Activated CD8-positive, alpha-beta memory T cell treated with anti-CD3 and anti-CD28 coated beads, Interleukin-2, amount 10 ng/mL, durations not matched to agents 7 days and 5 days (primary cell): ENCODE measurements around the gene ARHGAP10. TPM values are rescaled to one million over a fixed set of nuclear protein-coding genes. Genes with fewer than 3 reads are reported as not detected.

Source experiments
- ATAC-seq: fragments of 150-1000 bp; cut with Tn5 transposase; one replicate; pipeline ENCODE4 v1.10.0; 2021; ENCODE audit warnings: moderate library complexity
- CTCF ChIA-PET: fragments of 350-600 bp; sonication (Branson Sonifier 250); formaldehyde crosslinking; loops from one replicate; lab custom pipeline; 2021; ENCODE audit warnings: antibody characterized with exemption; lab: Charles Lee
- DNase-seq: peaks from one replicate; pipeline ENCODE4 v3.0.0-alpha.2; 2020
- H3K27ac Mint-ChIP-seq: one replicate; pipeline ENCODE4 v1.8.0; 2021; ENCODE audit warnings: mild to moderate bottlenecking, mixed read lengths
- H3K27me3 Mint-ChIP-seq: one replicate; pipeline ENCODE4 v1.8.0; 2021; ENCODE audit warnings: mixed read lengths
- H3K36me3 Mint-ChIP-seq: one replicate; pipeline ENCODE4 v1.8.0; 2021; ENCODE audit warnings: mild to moderate bottlenecking, mixed read lengths
- H3K4me1 Mint-ChIP-seq: one replicate; pipeline ENCODE4 v1.8.0; 2021; ENCODE audit warnings: mixed read lengths
- H3K4me3 Mint-ChIP-seq: one replicate; pipeline ENCODE4 v1.8.0; 2021; ENCODE audit warnings: mild to moderate bottlenecking, moderate library complexity, mixed read lengths
- H3K9me3 Mint-ChIP-seq: one replicate; pipeline ENCODE4 v1.8.0; 2022; ENCODE audit warnings: low read depth, mixed read lengths
- total RNA-seq, 2 experiments: library from RNA; stranded (reverse); gene quantifications; one replicate each; pipeline ENCODE4 v1.2.3, GENCODE V29; 2021

The ARHGAP10 gene
- total RNA-seq, 2 experiments from 2014 or later = 12.1 to 18.8 TPM

DNA sequence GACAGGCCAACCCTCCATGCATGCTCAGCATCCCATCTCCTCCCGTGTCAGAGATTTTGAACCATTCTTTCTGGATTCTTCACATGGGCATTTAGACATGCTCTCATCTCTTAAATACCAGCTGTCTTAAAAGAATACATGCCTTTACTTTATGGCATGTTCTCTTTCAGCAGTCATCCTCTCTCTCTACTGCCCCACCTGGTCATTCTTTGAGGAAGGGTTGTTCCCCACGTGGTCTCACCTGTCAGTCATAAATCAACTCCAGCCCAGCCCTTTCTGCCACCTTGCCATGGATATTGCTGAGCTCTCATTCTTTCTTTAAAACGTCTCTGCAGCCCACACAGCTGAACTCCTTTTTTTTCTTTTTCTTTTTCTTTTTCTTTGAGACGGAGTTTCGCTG lies 111.3 kb downstream of the ARHGAP10 start:
- H3K9me3 Mint-ChIP-seq = no peaks in the 10 kb centered on the region
- ATAC-seq (no peak), DNase-seq (no peak)
- H3K27me3 Mint-ChIP-seq = peaks cover 6% of the 10 kb centered on the region
- H3K27ac Mint-ChIP-seq = no peak overlapping the region
- no peaks in the 10 kb centered on the region for H3K4me1 Mint-ChIP-seq
- no peak overlapping the region for H3K4me3 Mint-ChIP-seq
- H3K36me3 Mint-ChIP-seq = peaks cover 6% of the 10 kb centered on the region
- CTCF ChIA-PET = interaction anchor here (0.8 to 1.7 kb wide), 2 partner anchors 20 to 21 kb away, joined by 3 to 5 read pairs; no protein-coding TSS in a partner anchor

DNA sequence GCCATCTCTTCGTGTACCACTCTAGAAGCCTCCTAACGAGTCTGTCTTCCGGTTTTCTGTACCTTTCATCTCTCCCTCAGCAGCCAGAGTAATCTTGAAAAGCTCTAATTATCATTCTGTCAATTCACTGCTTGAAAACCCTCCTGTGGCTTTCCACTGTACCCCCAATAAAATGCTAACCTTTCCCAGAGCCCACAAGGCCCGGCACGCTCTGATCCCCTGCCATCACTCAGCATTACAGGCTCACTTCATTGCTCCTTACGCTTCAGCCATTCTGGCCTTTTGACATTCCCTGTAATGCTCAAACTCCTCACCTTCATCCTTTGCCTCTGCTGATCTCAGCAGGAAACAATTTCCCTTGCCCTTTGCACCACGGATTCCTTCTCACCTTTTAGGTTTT lies 112.9 kb downstream of the ARHGAP10 start:
- Mint-ChIP-seq H3K9me3 (no peaks in the 10 kb centered on the region), H3K4me1 (no peaks in the 10 kb centered on the region), H3K36me3 (peaks cover 10% of the 10 kb centered on the region), H3K27ac (no peak overlapping the region), H3K27me3 (peaks cover 5% of the 10 kb centered on the region), H3K4me3 (no peak overlapping the region)
- CTCF ChIA-PET = interaction anchor here (1.8 to 2.0 kb wide), 2 partner anchors 21 to 136 kb away, joined by 6 to 19 read pairs; no protein-coding TSS in a partner anchor
- no peak for ATAC-seq
- DNase-seq = no peak

- DNase-seq (peak; percentile 49), ATAC-seq (peak; percentile 51)
- CTCF ChIA-PET = interaction anchor here (0.9 to 4.9 kb wide), 9 partner anchors 14 to 250 kb away, joined by 3 to 30 read pairs (median 4); partner anchors contain the start of gene ARHGAP10
- Mint-ChIP-seq H3K4me3 (no peak overlapping the region), H3K36me3 (peaks cover 21% of the 10 kb centered on the region), H3K4me1 (no peaks in the 10 kb centered on the region), H3K9me3 (no peaks in the 10 kb centered on the region), H3K27me3 (no peaks in the 10 kb centered on the region), H3K27ac (no peak overlapping the region)
Observed at GRCh38 chr4:147846318-147847155, 114.6 kb downstream of the ARHGAP10 start.

GRCh38 chr4:147847751-147848590 lies 116.1 kb downstream of the ARHGAP10 start:
- ATAC-seq = no peak
- peaks cover 20% of the 10 kb centered on the region for H3K36me3 Mint-ChIP-seq
- no peaks in the 10 kb centered on the region for H3K4me1 Mint-ChIP-seq

DNA sequence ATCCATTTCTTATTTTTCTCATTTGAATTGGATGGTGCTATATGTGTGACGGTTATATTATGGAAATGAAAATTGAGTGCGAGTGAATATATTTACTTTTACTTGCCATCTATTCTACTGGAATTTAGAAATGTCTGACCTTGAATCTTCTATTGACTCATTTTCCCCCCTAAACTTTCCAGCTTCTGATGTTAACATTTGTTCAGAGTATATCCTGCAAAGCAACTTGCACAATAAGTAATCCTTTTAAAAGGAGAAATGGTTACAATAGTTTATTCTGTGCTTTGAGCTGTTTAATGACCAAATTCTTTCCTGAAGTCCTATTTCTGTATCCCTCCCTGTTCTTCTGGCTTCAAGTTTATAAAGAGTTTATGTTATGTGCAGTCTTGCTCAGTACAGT lies 116.7 kb downstream of the ARHGAP10 start:
- H3K27ac Mint-ChIP-seq = no peak overlapping the region
- no peaks in the 10 kb centered on the region for H3K9me3 Mint-ChIP-seq
- no peak overlapping the region for H3K4me3 Mint-ChIP-seq
- no peaks in the 10 kb centered on the region for H3K27me3 Mint-ChIP-seq
- DNase-seq = no peak
- CTCF ChIA-PET = interaction anchor here (1.3 to 4.9 kb wide), 2 partner anchors 18 to 170 kb away, joined by 4 to 30 read pairs; no protein-coding TSS in a partner anchor
- H3K36me3 Mint-ChIP-seq = peaks cover 18% of the 10 kb centered on the region
- ATAC-seq = no peak
- H3K4me1 Mint-ChIP-seq = no peaks in the 10 kb centered on the region

More at GRCh38 chr4:147847751-147848590, 116.1 kb downstream of the ARHGAP10 start:
- no peak for DNase-seq
- no peak overlapping the region for H3K27ac Mint-ChIP-seq
- no peaks in the 10 kb centered on the region for H3K9me3 Mint-ChIP-seq
- H3K4me3 Mint-ChIP-seq = no peak overlapping the region
- CTCF ChIA-PET = interaction anchor here (0.9 to 4.9 kb wide), 4 partner anchors 17 to 169 kb away, joined by 3 to 30 read pairs (median 4); partner anchors contain the start of gene ARHGAP10
- no peaks in the 10 kb centered on the region for H3K27me3 Mint-ChIP-seq

DNA sequence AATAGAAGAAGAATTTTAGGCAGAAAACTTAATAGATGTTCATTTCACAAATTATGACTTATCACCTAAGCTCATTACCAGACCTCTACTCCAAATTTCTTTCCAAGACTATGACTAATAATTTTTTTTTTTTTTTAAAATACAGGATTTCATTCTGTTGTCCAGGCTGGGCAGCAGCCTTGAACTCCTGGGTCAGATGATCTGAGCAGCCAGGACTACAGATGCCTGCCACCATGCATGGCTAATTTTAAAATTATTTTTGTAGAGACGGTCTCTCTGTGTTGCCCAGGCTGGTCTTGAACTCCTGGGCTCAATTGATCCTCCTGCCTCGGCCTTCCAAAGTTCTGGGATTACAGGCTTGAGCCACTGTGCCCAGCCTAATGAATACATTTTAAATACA lies 119.2 kb downstream of the ARHGAP10 start:
- Mint-ChIP-seq H3K4me1 (no peaks in the 10 kb centered on the region), H3K27me3 (no peaks in the 10 kb centered on the region), H3K27ac (no peak overlapping the region), H3K36me3 (peaks cover 18% of the 10 kb centered on the region), H3K9me3 (no peaks in the 10 kb centered on the region), H3K4me3 (no peak overlapping the region)
- ATAC-seq (no peak), DNase-seq (no peak)
- CTCF ChIA-PET = interaction anchor here (4.9 kb wide), 1 partner anchor 16 kb away, joined by 30 read pairs; no protein-coding TSS in a partner anchor

DNA sequence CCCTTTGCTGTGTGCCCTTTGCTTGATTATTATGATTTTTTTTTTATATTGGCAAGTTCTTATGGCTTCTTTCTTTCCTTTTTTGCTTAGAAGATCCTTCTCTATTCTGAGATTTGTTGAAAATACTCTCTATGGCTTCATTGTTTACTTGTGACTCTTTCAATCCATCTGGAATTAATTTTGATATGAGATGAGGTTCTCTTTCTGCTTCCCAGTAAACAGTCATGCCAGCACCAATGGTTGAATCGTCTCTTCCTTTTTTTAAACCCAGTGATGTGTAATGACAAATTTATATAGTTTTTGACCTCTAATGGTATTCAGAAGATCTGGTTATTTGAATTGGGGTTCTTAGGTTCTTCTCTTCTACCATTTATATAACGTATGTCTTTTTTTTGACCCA lies 121.8 kb downstream of the ARHGAP10 start:
- H3K4me1 Mint-ChIP-seq = no peaks in the 10 kb centered on the region
- no peak for ATAC-seq
- DNase-seq = no peak
- H3K27me3 Mint-ChIP-seq = no peaks in the 10 kb centered on the region
- H3K9me3 Mint-ChIP-seq = no peaks in the 10 kb centered on the region
- no peak overlapping the region for H3K4me3 Mint-ChIP-seq
- CTCF ChIA-PET = no interaction called here
- no peak overlapping the region for H3K27ac Mint-ChIP-seq
- H3K36me3 Mint-ChIP-seq = peaks cover 16% of the 10 kb centered on the region

GRCh38 chr4:147854154-147854553 lies 122.3 kb downstream of the ARHGAP10 start:
- Mint-ChIP-seq H3K27ac (no peak overlapping the region), H3K9me3 (no peaks in the 10 kb centered on the region), H3K4me3 (no peak overlapping the region), H3K4me1 (no peaks in the 10 kb centered on the region), H3K36me3 (peaks cover 17% of the 10 kb centered on the region), H3K27me3 (no peaks in the 10 kb centered on the region)
- DNase-seq (no peak), ATAC-seq (no peak)
- CTCF ChIA-PET = interaction anchor here (0.8 kb wide), 2 partner anchors 12 to 18 kb away, joined by 3 to 4 read pairs; no protein-coding TSS in a partner anchor

DNA sequence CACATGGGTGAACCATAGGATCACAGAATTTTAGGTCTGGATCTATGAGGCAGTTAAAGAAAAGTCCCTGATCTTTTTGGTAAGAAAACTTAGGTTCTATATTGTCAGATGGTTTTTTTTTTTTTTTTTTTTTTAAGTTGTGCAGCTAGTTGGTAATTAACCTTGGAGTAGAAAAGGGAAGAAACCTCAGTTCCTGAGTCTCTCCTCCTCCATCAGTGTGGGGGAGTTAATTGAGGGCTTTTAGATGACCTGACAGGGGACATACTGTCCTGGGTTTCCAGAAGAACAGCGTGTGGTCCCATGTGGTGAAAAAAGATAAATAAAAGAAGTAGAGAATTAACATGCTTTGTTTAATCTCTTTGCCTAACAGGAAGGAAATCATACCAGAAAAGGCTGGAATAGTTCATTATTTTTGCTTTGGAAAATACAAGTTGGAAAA lies 123.7 kb downstream of the ARHGAP10 start:
- no peak overlapping the region for H3K27ac Mint-ChIP-seq
- no peaks in the 10 kb centered on the region for H3K4me1 Mint-ChIP-seq
- no peak for ATAC-seq
- CTCF ChIA-PET = interaction anchor here (3.9 kb wide), 1 partner anchor 11 kb away, joined by 25 read pairs; no protein-coding TSS in a partner anchor
- H3K27me3 Mint-ChIP-seq = no peaks in the 10 kb centered on the region
- H3K4me3 Mint-ChIP-seq = no peak overlapping the region
- H3K9me3 Mint-ChIP-seq = no peaks in the 10 kb centered on the region
- peaks cover 5% of the 10 kb centered on the region for H3K36me3 Mint-ChIP-seq
- no peak for DNase-seq

- peaks cover 10% of the 10 kb centered on the region for H3K4me1 Mint-ChIP-seq
- no peak for ATAC-seq
- no peak for DNase-seq
- H3K4me3 Mint-ChIP-seq = no peak overlapping the region
- no peaks in the 10 kb centered on the region for H3K9me3 Mint-ChIP-seq
- CTCF ChIA-PET = interaction anchor here (1.3 to 7.3 kb wide), 2 partner anchors 15 to 152 kb away, joined by 3 to 82 read pairs; no protein-coding TSS in a partner anchor
- H3K27me3 Mint-ChIP-seq = no peaks in the 10 kb centered on the region
- no peak overlapping the region for H3K27ac Mint-ChIP-seq
- H3K36me3 Mint-ChIP-seq = peaks cover 2% of the 10 kb centered on the region
Observed at GRCh38 chr4:147860960-147861359, 129.1 kb downstream of the ARHGAP10 start.

DNA sequence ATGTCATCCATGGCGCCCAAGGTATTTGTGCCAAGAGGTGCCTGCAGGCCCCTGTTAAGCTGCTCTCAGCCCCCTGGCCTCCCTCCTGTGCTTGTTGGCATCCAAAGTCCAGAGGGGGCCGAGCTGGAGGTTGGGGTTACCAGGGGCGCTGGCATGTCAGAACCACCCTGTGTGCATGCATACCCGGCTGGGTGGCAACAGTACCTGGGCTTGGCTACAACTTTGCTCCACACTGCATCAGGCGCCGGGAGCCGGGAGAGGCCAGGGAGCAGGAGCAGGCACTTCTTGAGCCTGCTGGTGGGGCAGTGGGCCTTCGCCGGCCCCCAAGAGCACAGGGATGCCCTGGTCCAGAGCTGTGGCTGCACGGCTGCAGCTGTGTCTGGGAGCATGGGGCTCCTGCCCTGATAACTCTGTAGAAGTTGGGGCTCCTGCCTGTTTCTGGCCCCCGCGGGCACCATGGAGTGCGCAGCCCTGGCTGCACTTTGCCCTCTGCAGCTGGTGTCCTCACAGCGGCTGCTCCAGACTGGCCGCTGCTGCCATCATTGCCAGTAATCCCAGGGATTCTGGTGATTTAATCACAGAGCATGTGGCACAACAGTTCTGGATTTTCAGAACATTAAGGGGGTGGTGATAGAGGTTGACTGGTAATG lies 130.3 kb downstream of the ARHGAP10 start:
- Mint-ChIP-seq H3K27me3 (no peaks in the 10 kb centered on the region), H3K9me3 (no peaks in the 10 kb centered on the region), H3K4me3 (no peak overlapping the region), H3K36me3 (peaks cover 5% of the 10 kb centered on the region), H3K4me1 (peaks cover 10% of the 10 kb centered on the region), H3K27ac (no peak overlapping the region)
- CTCF ChIA-PET = interaction anchor here (7.3 kb wide), 1 partner anchor 153 kb away, joined by 82 read pairs; no protein-coding TSS in a partner anchor
- DNase-seq (no peak), ATAC-seq (no peak)

- no peak for DNase-seq
- H3K4me1 Mint-ChIP-seq = peaks cover 10% of the 10 kb centered on the region
- H3K27ac Mint-ChIP-seq = no peak overlapping the region
- no peak for ATAC-seq
- peaks cover 5% of the 10 kb centered on the region for H3K36me3 Mint-ChIP-seq
- H3K9me3 Mint-ChIP-seq = no peaks in the 10 kb centered on the region
- H3K27me3 Mint-ChIP-seq = no peaks in the 10 kb centered on the region
- no peak overlapping the region for H3K4me3 Mint-ChIP-seq
- CTCF ChIA-PET = interaction anchor here (0.7 to 7.3 kb wide), 6 partner anchors 18 to 275 kb away, joined by 3 to 82 read pairs (median 20); partner anchors contain the start of gene TMEM184C
Observed at GRCh38 chr4:147863111-147863747, 131.3 kb downstream of the ARHGAP10 start.
